GM18867 (cell line): ENCODE results near the gene NFATC1.

Experiments used
- ATAC-seq: cut with Tn5 transposase; IDR thresholded peaks from one replicate; pipeline ENCODE4 v1.9.1; 2021; ENCODE audit warnings: mild to moderate bottlenecking, moderate library complexity; ENCODE audit not compliant: unreplicated experiment

NFATC1 gene

DNA sequence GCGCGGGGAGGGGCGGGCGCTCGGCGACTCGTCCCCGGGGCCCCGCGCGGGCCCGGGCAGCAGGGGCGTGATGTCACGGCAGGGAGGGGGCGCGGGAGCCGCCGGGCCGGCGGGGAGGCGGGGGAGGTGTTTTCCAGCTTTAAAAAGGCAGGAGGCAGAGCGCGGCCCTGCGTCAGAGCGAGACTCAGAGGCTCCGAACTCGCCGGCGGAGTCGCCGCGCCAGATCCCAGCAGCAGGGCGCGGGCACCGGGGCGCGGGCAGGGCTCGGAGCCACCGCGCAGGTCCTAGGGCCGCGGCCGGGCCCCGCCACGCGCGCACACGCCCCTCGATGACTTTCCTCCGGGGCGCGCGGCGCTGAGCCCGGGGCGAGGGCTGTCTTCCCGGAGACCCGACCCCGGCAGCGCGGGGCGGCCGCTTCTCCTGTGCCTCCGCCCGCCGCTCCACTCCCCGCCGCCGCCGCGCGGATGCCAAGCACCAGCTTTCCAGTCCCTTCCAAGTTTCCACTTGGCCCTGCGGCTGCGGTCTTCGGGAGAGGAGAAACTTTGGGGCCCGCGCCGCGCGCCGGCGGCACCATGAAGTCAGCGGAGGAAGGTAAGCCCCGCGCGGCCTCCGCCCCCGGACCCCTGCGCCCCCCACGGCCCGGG lies at the start of gene NFATC1:
NFATC1 (plus strand) TSS at position 170 of the 644 bp plus-strand sequence; CDS start at position 465, 295 bp downstream.
- no peak for ATAC-seq

DNA sequence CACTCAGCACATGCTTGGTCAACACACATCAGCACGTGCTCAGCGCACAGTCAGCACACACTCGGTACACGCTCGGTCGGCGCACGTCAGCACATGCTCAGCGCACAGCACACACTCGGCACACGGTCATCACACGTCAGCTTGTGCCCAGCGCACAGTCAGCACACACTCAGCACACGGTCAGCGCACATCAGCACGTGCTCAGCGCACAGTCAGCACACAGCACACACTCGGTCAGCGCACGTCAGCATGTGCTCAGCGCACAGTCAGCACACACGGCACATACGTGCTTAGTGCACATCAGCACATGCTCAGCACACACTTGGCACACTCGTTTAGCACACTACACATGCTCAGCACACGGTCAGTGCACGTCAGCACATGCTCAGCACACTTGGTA lies 49.7 kb upstream of the NFATC1 start:
- no peak for ATAC-seq

DNA sequence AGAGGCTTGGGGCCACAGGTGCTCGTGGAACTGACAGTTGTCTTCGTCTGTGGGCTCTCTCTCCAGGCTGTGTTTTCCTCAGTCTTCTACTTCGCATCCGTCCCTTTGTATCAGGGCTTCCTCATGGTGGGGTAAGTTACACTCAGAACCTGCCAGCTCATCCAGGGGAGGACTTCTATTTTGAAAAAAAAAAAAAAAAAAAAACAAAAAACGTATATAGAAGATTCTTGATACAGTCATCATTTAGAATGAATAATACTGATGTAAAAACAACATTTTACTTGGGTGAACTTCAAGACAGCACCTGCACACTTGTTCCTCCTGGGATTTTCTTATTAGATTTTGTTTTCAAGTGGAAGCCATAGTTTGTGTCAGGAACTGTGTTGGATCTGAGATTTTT lies 47.7 kb upstream of the NFATC1 start:
- no peak for ATAC-seq

DNA sequence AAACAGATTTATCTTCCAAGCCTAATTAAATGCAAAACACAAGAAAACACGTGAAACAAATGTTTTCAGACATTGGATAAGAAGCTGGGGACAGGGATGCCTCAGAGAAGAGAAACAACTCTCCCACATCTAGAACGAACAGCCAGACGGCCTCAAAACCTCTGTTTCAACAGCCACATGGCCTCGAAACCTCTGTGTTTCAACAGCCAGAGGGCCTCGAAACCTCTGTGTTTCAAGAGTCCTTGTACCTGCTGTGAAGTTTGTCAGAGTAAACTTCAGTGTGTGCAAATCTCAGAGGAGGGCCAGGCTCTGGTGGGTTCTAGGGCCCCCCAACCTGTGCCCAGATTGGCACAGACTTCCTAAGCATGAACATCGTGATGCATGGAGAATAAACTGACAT lies 43.3 kb upstream of the NFATC1 start:
- no peak for ATAC-seq

DNA sequence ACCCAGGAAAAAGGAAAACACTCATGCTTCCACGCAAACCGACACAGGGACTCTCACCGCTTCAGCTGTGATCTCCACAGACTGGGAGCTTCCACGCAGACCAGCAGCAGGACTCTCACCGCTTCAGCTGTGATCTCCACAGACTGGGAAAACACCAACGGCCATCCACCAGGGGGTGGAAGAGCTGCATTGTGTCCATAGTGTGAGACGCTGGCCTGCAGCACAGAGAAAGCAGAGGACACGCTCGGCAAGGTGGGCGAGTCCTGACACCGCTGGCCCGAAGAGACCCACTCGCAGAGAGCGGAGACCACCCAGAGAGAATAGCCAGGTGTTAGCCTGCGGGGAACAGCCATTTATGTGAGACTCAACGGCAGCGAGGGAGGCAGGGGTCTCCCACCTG lies 42.5 kb upstream of the NFATC1 start:
- no peak for ATAC-seq

DNA sequence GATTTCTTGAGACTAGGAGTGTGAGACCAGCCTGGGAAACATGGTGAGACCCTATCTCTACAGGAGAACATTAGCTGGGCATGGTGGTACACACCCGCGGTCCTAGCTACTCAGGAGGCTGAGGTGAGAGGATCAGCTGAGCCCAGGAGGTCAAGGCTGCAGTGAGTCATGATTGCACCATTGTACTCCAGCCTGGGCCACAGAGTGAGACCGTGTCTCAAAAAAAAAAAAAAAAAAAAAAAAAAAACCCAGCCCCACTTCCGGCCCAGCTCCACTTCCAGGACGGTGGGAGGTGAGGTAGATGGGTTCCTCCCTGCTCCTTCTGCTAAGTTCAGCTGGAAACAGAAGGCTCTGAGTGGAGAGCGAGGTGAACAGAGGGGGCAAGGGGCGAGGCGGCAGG lies 41.4 kb upstream of the NFATC1 start:
- ATAC-seq, result no peak

DNA sequence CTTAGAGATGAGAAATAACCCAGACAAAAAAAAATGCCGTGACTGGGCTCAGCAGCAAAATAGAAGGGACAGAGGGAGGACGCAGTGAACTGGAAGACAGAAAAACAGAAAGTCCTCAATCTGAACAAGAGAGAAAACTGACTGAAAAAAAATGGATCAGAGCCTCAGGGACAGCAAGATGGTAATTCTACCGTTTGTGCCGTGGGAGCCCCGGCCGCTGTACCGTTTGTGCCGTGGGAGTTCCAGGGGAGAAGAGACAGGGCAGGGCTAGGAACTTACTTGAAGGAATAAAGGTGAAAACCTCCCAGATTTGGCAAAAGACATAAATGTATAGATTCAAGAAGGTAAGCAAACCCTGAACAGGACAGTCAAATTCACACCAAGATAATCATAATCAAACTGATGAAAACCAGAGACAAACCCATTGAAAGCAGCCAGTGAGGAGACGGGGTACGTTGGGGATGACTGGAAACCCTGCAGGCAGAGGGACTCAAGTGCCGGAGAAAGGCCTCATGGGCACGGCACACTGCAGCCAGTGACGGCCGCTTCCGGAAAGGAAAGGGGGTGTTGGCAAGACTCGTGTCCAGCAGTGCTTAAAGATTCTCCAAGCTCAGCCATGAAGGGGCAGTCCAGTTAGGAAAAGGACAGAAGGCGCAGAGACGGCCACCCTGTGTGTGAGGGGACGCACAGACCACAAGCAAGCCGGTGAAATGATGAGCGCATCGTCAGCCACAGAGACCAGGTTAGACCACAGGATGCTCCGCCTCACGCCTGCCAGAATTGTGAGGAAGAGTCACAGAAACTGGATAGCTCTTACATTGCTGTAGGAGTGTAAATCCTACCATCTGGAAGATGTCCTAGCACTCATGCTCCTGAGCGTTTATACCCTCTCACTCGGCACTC lies 40.0 kb upstream of the NFATC1 start:
- peak; percentile 44 for ATAC-seq

DNA sequence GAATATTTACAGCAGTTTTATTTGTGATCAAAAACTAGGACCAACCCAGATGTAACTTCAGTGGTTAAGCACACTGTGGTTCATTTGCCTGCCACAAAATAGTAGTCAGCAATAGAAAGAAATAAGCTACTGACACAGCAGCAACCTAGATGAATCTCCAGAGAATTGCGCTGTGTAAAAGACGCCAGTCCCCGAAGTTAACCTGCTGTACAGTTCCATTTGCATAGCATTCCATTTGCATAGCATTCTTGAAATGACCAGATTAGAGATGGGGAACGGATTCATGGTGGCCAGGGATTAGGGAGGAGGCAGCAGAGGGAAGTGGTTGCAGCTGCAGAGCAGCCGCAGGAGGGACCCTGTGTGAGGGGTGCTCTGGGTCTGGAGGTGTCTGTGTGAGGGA lies 39.3 kb upstream of the NFATC1 start:
- peak; percentile 89 for ATAC-seq

DNA sequence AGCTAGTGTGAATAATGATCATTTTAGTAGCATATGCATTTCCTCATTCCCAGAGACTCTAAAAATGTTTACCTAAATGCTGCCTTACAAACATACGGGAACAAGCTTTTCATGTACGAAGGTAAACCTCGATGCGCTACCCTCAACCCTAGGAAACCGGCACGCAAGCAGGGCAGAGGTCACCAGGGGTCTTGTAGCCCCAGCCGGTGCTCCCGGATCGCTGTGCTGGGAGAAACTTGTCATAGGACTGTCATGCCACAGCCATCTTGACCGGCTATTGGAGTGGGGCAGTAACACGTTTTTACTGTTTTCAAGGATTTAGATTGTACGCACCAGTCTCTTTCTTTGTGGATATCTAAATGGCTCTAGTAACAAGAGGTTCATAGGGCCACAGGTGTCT lies 34.8 kb upstream of the NFATC1 start:
- ATAC-seq, result no peak

DNA sequence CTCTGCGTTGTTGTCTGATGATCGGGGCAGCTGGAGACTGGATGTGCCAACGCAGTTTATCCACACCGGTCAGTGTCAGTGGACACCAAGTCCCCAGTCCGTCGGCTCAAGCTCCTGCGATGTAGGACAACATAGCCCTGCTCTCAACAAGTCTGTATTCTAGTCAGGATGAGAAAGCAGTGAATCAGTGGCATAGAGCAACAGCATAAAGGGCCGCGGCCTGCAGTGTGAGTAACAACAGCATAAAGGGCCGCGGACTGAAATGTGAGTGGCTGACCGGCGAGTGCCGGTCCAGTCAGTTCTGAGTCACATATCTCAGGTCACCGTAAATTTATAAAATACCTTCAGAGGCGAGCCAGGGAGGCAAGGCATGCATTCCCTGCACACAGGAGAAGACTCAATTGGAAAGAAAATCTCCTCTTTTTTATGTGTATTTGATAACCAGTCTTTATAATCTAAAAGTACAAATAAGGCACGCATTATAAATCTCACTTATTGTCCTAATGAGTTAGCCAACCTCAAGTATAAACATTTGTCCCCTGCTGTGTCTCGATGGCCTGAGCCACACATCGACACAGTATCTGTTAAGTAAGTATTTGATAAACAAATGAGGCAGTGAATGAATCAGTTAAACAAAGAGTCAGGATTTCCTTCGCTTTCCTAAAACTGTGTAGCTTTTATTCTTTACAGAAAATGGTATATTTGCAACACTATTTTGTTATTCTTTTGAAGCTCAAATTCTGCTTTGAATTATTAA lies 33.8 kb upstream of the NFATC1 start:
- ATAC-seq, result no peak

DNA sequence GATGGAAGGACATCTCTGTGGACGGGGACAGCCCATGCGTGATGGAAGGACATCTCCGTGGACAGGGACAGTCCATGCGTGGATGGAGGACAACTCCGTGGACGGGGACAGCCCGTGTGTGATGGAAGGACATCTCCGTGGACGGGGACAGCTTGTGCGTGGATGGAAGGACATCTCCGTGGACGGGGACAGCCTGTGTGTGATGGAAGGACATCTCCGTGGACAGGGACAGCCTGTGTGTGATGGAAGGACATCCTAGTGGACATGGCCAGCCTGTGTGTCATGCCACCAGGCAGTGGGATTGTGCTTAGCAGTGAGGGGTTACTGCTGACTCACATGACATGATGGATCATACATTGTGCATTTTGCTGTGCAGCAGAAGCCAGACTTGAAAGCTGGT lies 30.0 kb upstream of the NFATC1 start:
- ATAC-seq, result no peak

DNA sequence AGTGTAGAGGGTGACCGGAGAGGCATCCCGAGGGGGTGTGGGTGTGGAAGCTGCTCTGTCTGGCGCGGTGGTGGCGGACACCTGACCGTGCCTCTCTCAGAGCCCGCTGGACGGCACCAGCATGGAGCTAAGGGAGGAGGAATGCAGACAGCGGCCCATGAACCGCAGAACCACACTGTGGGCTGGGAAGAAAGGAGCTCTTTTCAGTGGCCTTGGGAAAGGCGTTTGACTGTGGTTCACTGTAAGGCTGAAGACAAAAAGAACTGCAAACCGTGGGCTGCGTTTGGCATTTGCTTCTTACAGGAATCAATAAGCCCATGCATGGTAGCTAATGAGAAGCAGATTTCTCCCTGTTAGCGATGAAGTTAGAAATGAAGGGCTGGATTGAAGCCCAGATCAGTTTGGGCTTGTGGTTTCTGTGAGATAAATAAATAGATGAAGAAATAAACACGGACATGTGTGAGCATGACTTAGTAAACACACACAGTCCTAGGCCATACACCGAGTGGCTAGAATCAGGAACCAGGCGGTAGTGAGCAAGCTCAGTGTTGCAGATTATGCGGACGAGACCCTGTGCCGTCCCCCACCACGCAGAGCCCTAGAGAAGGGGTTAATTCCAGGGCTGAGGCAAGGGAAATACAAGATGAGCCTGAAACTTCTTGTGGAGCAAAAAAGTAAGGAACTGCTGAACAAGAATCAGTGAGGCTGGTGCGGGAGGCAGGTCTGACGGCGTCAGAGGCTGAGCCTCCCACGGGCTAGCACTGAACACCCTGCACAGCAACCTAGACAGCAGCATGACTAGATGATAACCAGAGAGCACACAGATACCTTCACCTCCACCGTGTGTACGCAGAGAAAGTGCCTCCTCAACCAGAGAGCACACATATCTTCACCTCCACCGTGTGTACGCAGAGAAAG lies 29.3 kb upstream of the NFATC1 start:
- ATAC-seq, result no peak

DNA sequence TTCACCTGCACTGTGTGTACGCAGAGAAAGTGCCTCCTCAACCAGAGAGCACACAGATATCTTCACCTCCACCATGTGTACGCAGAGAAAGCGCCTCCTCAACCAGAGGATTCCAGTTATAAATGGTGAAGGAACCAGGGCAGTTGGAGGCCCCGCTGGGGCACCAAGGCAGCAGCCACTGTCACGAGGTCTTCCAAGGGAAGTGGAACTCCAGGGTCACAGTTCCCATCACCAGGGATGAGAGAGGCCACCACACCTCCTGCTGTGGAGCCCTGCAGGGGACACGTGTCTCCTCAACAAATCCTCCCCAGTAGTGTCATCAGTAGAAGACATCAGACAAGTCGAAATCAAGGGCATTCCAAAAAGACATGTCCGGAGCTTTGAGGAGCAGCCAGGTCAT lies 28.2 kb upstream of the NFATC1 start:
- no peak for ATAC-seq

DNA sequence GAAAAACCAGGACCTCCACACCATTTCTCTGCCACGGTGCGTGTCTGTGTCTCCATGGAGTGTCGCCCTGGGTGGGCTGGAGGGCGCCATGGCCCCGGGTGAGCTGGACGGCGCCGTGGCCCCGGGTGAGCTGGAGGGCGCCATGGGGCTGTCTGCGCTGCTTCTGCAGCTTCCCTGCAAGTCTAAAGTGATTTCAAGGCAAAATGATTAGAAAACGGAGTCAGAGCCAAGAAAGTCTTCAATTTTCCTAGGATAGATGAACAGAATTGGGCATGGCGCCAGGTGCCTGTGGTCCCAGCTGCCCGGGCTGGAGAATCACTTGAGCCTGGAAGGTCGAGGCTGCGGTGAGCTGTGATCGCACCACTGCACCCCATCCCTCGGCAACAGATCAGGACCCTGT lies 27.7 kb upstream of the NFATC1 start:
- no peak for ATAC-seq

DNA sequence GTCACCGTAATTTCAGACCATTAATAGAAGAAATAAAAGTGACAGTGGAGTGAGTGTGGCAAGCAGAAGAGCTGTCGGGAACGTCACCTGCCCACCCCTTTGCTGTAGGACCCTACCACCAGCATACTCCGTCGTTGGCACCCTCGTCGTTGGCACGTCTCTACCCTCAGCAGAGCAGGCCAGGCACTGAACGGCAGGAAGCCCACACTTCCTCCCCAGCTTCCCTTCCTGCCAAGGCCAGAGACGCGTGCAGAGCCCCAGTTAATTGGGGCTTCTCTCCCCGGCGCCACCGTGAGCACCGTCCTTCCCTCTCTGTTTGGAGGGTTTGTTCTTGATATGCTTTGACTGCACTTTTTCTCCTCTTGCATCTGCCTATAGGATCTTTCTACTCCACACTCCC lies 27.0 kb upstream of the NFATC1 start:
- no peak for ATAC-seq

DNA sequence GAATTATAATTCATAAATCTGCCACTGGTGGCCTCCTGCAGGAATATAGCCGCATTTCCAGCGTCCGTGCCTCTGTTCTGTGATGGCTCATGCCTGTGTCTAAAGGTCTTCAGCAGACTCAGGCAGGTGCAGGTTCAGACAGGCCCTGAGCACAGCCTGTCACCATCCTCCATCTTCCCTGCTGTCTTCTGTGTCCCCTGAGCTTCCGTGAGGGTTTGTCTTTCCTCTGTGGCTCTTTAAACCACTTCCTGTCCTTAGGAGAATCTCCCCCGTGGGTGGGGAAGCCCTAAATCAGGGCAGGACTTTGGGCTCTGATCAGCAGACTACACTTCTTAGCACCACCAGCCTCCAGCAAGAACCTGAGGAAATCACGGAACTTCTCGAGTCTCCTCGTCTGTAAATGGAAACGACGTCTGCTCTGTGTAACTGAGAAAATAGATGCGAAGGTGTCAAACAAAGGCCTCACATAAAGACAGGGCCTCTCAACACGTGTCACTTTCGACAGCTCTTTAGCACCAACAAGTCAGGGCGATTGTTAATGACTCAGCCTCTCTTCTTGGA lies 24.1 kb upstream of the NFATC1 start:
- ATAC-seq, result no peak

DNA sequence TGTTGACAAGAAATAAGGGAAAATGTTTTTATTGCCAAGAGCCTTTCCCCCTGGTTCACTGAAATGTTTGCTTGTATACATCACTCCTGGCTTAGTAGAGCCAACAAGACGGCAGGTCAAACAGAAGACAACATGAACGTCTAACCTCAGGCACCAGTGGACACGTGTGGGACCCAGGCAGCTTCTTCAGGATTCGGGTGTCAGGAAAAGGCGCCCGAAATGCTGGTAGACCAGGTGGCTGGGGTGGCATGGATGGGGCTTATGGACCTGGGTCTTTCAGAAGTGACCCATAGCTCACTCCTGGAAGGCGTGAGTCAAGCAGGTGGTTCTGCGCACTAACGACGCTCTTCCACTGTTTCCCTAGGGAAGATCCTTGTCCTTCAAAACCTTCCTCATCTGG lies 23.3 kb upstream of the NFATC1 start:
- ATAC-seq, result no peak

DNA sequence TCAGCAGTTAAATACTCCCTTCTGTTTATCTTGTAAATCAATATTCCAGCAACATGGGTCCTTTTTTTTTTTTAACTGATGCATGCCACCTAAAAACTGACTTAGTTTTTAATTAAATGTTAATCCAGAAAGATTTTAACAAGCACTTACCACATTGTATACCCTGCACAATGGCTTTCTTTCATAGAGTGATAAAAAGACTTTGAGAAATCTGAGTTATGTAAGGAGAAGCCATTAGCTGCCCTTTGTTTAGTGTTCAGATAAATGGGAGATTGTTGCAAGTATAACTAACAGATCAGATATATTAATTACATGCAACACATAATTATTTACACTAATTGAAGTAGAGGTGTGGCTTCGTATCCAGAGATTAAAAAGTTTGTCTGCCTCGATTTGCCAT lies 22.7 kb upstream of the NFATC1 start:
- ATAC-seq, result no peak

DNA sequence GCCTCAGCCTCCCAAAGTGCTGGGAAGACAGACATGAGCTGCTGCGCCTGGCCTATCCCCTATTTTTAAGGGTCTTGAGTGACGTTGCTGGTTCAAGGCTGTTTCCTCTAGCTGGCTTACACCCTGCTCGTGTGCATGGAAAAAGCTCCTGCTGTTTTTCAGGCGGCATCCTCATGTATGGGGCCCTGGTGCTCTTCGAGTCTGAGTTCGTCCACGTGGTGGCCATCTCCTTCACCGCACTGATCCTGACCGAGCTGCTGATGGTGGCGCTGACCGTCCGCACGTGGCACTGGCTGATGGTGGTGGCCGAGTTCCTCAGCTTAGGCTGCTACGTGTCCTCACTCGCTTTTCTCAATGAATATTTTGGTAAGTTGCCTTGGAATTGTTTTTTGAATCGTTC lies 22.0 kb upstream of the NFATC1 start:
- ATAC-seq, result no peak

DNA sequence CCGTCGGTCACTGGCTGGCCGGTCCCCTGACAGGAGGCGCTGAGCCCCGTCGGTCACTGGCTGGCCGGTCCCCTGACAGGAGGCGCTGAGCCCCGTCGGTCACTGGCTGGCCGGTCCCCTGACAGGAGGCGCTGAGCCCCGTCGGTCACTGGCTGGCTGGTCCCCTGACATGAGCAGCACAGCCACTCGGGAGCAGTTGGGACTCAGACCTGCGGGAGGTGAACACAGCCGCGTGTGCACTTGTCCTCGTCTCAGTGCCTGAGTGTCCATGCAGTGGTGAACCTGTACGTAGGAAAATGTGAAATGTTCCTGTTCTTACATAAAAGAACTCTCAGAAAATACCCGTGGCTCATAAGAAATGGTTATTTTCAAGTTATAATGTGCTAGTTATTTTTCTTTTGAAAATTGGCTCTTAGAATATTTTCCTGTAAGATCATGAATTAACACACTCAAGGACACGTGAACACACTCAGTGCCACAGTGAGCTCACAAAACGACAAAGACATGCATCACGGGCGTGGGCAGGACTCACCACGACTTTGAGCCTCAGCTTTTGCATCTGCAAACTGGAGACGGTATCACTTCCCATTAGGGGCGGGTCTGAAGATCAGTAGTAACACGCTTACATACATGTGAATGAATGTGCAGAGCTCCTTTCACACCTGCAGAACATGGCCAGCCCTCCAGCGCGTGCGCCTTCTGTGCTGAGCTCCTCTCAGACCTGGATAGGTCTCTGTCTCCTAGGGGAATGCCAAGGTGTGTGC lies 21.1 kb upstream of the NFATC1 start:
- peak; percentile 92 for ATAC-seq
